ENCODE data around the gene BCL2L13.
"Not testable (repeated sequence)": the region's sequence is repeated elsewhere in the genome, so short reads cannot be mapped to it uniquely, and the experiment has no call there.

The BCL2L13 gene

GRCh38 chr22:17697196-17697595 lies 58.6 kb downstream of the BCL2L13 start:
- not testable (repeated sequence) for DNase-seq

GRCh38 chr22:17698276-17698675 lies 59.7 kb downstream of the BCL2L13 start:
- DNase-seq: not testable (repeated sequence)

DNA sequence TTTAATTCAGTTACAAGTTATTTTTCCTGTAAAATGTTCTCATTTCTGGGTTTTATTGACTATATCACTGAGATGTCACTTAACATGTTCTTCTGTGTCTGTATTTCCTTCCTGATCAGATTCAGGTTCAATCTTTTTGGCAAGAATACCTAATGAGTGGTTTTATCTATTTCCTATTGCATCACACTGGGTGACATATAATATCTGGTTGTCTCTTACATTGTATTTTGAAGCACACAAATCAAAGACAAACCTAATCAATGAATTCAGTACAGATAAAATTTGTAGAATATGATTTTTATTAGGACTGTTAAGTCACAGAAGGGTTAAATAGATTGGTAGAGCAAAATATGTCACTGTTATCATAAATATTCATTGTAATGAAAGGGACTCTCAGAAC lies 60.4 kb downstream of the BCL2L13 start:
- DNase-seq: no peak

DNA sequence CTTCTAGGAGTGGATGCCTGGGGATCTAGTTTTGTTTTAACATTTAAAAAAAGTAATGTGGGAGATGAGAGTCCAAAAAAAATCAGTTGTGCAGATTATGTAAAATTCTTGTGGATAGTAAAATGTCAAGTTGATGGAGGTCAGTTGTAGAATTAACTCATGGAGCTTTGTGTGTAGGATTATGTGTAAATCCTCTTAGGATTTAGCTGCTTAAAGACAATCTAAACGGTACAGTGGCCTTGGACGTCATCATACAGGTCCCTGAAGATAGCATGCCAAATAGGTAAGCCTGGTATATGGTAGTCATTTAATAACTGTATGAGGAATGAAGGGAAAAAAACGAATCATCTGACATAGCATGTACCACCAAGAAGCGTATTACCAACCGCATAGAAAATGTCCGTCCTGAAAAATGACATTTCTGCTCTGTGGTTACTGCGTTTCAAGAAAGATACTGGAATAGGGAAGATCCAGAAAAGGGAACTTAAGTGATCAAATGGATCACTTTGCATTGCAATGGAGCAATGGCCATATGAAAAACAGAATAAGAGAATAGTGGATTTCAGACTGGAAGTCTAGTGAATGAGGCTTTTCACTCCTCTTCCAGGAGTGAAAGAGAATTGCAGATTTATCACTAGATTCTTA lies 61.3 kb downstream of the BCL2L13 start:
- no peak for DNase-seq

DNA sequence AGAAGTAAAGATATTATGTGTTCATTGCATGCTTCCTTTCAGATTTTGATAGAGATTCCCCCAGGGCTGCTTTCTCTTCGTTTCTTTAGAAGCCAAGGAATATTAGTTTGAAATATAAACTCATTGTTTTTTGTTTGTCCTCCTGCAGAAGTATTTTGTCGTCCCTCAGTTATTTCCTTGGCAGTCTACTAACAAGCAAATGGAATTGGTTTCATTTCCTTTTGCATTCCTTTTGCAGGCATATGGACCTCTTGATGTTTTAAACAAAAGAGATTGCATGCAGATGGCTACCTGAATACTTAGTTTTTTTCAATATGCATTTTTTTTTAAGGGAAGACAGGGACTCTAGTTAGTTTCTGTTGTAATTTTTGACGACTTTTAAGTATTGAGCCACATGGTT lies 62.2 kb downstream of the BCL2L13 start:
- no peak for DNase-seq

- DNase-seq: no peak
Observed at GRCh38 chr22:17703811-17704210, 65.3 kb downstream of the BCL2L13 start.

- peak; percentile 14 for DNase-seq
Observed at GRCh38 chr22:17705546-17705945, 67.0 kb downstream of the BCL2L13 start.

DNA sequence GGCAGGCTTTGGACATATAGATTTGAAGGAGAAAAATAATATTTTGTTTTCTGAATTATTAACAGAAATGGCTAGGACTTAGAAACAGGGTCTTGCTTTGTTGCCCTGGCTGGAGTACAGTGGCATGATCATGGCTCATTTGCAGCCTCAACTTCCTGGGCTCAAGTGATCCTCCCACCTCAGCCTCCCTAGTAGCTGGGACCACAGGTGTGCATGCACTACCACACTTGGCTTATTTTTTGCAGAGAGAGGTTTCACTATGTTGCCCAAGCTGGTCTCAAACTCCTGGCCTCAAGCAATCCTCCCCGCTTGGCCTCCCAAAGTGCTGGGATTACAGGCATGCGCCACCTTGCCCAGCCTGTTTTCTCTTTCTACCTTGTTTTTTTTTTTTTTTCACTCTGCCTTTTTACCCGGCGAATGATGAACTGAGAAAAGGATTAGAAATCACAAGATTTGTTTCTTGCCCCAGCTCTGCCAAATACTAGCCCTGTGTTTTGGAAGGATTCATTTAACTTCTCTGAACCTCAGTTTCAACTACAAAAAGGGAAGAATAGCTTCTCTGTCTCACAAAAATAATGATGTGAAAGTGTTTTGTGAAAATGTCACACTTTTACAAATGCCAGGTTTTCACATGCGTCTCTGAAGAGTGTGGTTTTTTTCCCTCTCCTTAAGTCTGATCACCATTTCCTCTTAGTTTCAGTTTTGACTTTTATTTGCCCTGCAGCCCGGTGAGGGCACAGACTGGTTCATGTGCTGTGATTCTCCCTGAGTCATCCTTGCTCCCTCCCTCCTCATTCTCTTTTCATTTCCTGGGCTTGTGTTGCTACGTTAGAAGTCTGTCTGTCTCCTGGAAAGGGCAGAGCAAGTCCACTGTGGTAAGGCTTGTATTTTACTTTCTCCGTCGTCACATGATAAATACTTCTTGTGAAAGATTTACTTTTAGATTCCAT lies 67.7 kb downstream of the BCL2L13 start:
- peak; percentile 84 for DNase-seq

DNA sequence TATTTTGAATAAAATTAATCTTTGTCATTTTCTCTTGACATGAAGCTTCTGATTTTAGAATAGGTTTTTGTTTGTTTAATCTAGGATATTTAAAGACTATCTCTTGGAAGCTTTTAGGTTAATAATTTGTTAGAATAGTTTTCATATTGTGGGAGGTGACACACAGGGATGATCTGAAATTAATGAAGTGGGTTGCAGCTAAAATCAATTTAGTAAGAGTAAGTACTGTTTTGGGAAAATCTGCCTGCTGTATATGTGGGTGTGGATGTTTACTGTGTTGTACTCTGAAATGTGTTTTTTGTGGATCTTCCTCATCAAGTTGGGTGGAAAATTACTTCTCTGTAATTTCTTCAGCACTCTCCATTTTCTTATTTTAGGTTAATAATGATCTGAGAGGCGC lies 68.4 kb downstream of the BCL2L13 start:
- DNase-seq: no peak

GRCh38 chr22:17707526-17707925 lies 69.0 kb downstream of the BCL2L13 start:
- no peak for DNase-seq

DNA sequence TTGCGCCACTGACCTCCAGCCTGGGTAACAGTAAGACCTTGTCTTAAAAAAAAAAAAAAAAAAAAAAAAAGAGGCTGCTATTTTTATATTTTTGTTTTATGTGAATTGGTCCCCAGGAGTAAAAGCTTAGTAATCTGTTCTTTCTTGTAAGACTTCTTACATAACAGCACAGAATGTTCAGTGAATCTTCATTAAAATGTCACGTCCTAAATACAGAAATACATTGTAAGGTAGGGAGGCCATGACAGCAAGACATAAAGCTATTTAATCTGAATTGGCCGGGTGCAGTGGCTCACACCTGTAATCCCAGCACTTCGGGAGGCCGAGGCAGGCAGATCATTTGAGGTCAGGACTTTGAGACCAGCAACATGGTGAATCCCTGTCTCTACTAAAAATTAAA lies 71.5 kb downstream of the BCL2L13 start:
- DNase-seq: no peak

- DNase-seq: peak; percentile 19
Observed at GRCh38 chr22:17712441-17712840, 73.9 kb downstream of the BCL2L13 start.

GRCh38 chr22:17716529-17716928 lies 78.0 kb downstream of the BCL2L13 start:
- DNase-seq: no peak

GRCh38 chr22:17717708-17718107 lies 79.2 kb downstream of the BCL2L13 start:
- DNase-seq: no peak

- DNase-seq: no peak
Observed at GRCh38 chr22:17719911-17720310, 81.4 kb downstream of the BCL2L13 start.

DNA sequence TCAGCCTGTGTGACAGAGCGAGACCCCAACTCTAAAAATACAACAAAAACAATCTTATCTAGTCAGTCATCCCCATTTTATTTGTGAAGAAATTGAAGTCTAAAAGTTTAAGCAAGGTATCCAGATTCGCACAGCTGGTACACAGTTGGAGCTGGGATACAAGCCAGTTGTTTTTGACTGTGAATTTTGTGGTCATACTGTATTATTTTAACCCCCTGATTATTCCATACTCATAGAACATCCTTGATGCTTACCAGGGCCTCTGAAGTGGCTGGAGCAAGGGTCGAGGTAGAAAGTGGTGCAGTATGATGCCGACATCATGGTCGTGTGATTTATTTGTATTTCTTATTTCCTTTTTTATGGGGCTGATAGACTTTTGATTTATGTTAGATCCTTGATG lies 85.7 kb downstream of the BCL2L13 start:
- peak; percentile 13 for DNase-seq

DNA sequence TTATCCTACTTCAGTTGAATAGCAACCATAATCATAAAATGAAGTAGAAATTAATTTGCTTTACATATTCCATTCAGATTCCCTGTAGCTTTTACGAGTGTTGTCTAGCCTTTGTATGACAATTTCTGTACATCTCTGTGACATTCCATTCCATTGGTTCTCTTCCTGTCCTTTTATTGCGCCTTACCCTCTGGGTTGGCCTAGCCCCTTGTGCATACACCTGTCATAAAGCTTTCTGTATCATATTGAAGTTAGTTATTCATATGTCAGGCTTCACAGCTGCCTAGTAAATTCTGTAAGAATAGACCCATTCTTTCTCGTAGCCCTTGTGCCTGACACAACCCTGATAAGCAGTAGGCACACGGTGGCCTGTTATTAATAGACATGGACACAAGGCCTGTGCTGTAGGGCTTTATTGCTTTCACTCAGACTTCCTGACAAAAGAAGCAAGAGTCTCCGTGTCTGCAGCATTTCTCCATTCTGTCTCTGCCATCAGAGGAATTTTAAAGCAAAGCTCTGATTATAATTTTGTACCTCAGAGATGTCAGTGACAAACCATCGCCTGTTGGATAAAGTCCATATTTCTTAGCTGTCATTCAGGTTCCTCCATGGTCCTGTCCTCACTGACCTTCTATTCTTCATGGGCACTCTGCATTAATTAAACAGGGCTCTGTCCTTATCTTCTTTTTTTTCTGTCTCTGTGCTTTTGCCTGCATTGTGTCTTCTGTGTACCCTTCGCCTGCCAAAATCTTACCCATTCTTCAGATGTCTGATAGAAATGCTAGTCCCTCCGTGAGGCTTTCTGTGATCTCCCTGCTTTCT lies 86.3 kb downstream of the BCL2L13 start:
- no peak for DNase-seq

- no peak for DNase-seq
Observed at GRCh38 chr22:17725500-17725796, 86.9 kb downstream of the BCL2L13 start.

GRCh38 chr22:17726006-17726927 lies 87.7 kb downstream of the BCL2L13 start:
- peak; percentile 37 for DNase-seq

DNA sequence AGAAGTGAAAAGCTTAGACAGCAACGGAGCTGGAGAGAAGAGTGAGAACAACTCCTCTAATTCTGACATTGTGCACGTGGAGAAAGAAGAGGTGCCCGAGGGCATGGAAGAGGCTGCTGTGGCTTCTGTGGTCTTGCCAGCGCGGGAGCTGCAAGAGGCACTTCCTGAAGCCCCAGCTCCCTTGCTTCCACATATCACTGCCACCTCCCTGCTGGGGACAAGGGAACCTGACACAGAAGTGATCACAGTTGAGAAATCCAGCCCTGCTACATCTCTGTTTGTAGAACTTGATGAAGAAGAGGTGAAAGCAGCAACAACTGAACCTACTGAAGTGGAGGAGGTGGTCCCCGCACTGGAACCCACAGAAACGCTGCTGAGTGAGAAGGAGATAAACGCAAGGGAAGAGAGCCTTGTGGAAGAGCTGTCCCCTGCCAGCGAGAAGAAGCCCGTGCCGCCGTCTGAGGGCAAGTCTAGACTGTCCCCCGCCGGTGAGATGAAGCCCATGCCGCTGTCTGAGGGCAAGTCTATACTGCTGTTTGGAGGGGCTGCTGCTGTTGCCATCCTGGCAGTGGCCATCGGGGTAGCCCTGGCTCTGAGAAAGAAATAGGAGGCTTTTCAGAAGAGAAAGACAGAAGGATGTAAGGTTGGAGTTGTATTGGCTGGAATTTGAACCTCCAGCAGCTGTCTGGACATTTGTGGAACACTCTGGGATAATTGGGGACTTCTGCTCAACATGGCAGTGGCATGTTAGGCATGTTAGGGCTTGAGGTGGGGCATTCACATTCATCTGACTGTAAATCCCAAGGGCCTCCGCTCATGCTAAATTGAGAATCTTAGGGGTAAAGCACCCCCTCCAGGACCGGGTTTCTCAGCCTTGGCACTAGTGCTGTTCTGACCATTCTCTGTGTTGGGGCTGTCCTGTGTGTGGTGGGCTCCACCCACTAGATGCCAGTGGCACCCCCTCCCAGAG lies 88.7 kb downstream of the BCL2L13 start:
- no peak for DNase-seq

DNA sequence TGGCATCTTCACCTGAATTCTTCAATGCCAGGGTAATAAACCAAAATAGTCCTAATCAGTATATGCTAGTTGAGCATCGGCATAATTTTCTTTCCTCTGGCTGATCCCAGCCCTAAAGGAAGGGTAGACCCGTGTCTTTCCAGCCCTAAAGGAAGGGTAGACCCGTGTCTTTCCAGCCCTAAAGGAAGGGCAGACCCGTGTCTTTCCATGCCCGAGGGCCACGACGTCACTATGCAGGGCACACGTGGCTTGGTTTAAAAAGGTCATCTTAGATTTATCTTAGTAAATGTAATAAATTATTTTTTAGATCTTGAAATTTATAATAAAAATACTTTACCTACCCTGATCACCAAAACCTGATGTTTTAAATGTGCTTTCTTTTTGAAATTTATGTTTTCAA lies 90.2 kb downstream of the BCL2L13 start:
- no peak for DNase-seq

Data from fibroblast of upper back skin (primary cell).